H1 (cell line): Measurements from ENCODE around the gene SRSF1. TPM values are rescaled to one million over a fixed set of nuclear protein-coding genes. Genes with fewer than 3 reads are reported as not detected.

Experiments
- ATF2 ChIP-seq: IDR thresholded peaks from 2 replicates; pipeline ENCODE4 v1.6.1; 2012; ENCODE audit warnings: low read length, inconsistent platforms
- CHD1 ChIP-seq: IDR thresholded peaks from 2 replicates; pipeline ENCODE4 v1.6.1; 2012; ENCODE audit warnings: low read depth, low read length, improper control_type of control experiment
- FOSL1 ChIP-seq: IDR thresholded peaks from 2 replicates; pipeline ENCODE4 v1.6.1; 2011; ENCODE audit warnings: mild to moderate bottlenecking, low read depth, low read length, moderate library complexity; ENCODE audit not compliant: insufficient read depth
- JUN ChIP-seq: IDR thresholded peaks from 2 replicates; pipeline ENCODE4 v1.6.1; 2011; ENCODE audit warnings: low read depth, mild to moderate bottlenecking, improper control_type of control experiment, low read length
- JUND ChIP-seq: IDR thresholded peaks from 2 replicates; pipeline ENCODE4 v1.6.1; 2011; ENCODE audit warnings: mild to moderate bottlenecking, improper control_type of control experiment, low read length
- POLR2A ChIP-seq, 2 experiments: IDR thresholded peaks; 1 replicate in 1 of 2; 2 replicates in 1 of 2; pipeline ENCODE4 v1.6.1; 2011; ENCODE audit warnings: low read depth in 2 of 2, low read length in 2 of 2, mild to moderate bottlenecking in 2 of 2; ENCODE audit errors: control extremely low read depth in 1 of 2
- POU5F1 ChIP-seq: IDR thresholded peaks from 2 replicates; pipeline ENCODE4 v1.6.1; 2011; ENCODE audit warnings: low read depth, mild to moderate bottlenecking, low read length, moderate library complexity
- RNF2 ChIP-seq: fragments of 200-900, 300-1000 bp; sonication (generic); IDR thresholded peaks from 2 replicates; pipeline ENCODE4 v1.7.1; 2016; ENCODE audit warnings: borderline replicate concordance, low read depth, mild to moderate bottlenecking, antibody characterized with exemption, low read length; ENCODE audit not compliant: poor library complexity, severe bottlenecking; ENCODE audit errors: missing control alignments
- RXRA ChIP-seq: IDR thresholded peaks from 2 replicates; pipeline ENCODE4 v1.6.1; 2011; ENCODE audit warnings: low read depth, mild to moderate bottlenecking, low read length, moderate library complexity; ENCODE audit not compliant: insufficient read depth
- SIX5 ChIP-seq: IDR thresholded peaks from 2 replicates; pipeline ENCODE4 v1.6.1; 2011; ENCODE audit warnings: mild to moderate bottlenecking, low read depth, low read length
- SP1 ChIP-seq: IDR thresholded peaks from 2 replicates; pipeline ENCODE4 v1.6.1; 2011; ENCODE audit warnings: low read depth, low read length
- SP2 ChIP-seq: IDR thresholded peaks from 2 replicates; pipeline ENCODE4 v1.6.1; 2012; ENCODE audit warnings: mild to moderate bottlenecking, low read length, inconsistent platforms
- SP4 ChIP-seq: IDR thresholded peaks from 2 replicates; pipeline ENCODE4 v1.6.1; 2012; ENCODE audit warnings: low read length, inconsistent platforms
- SRF ChIP-seq: IDR thresholded peaks from 2 replicates; pipeline ENCODE4 v1.6.1; 2011; ENCODE audit warnings: mild to moderate bottlenecking, low read depth, low read length, moderate library complexity
- polyA plus RNA-seq, 7 experiments: library from polyadenylated mRNA; depleted of rRNA in 3 of 7; stranded (reverse) in 5 of 7; unstranded in 2 of 7; fragments of >200 nt in 5 of 7; fragments of 200-250 nt in 2 of 7; gene quantifications; 1 replicate in 5 of 7; 2 replicates in 1 of 7; 4 replicates in 1 of 7; pipeline versions ENCODE4 v1.2.1 to v1.2.3, GENCODE V29; 2011 to 2013; ENCODE audit warnings: missing spikeins in 2 of 7, mixed read lengths in 2 of 7
- total RNA-seq: library from RNA; stranded (reverse); fragmentation: NEBNext Ultra II Directional; extraction: Animal tissue kit (Norgen Biotek cat#: 25700); gene quantifications from 2 replicates; pipeline ENCODE4 v1.2.1, GENCODE V29; 2021
- TF ChIP-seq, protein P1 (sequence below): IDR thresholded peaks from 2 replicates; pipeline ENCODE4 v1.6.1; 2012; ENCODE audit warnings: inconsistent platforms

The SRSF1 gene
- total and polyA plus RNA-seq, 2 of the 8 experiments (the other 6 are each of a cell fraction or from before 2014, with no cell fraction given), result 149 to 429 TPM

- TF ChIP-seq JUND, result no peak
- TF ChIP-seq FOSL1, result no peak
- no peak for TF ChIP-seq SRF
- no peak for TF ChIP-seq CHD1
- TF ChIP-seq ATF2, result no peak
- TF ChIP-seq POLR2A (IDR thresholded peaks at IDR 0.05; ENCODE audit: control extremely low read depth in 1 of 2, low read depth in 2 of 2, low read length in 2 of 2), result no peak
- no peak for TF ChIP-seq RNF2
- TF ChIP-seq SP1, result no peak
- TF ChIP-seq SP4, result no peak
- TF ChIP-seq POU5F1, result no peak
- TF ChIP-seq RXRA, result no peak
- no peak for TF ChIP-seq JUN
- TF ChIP-seq, protein P1, sequence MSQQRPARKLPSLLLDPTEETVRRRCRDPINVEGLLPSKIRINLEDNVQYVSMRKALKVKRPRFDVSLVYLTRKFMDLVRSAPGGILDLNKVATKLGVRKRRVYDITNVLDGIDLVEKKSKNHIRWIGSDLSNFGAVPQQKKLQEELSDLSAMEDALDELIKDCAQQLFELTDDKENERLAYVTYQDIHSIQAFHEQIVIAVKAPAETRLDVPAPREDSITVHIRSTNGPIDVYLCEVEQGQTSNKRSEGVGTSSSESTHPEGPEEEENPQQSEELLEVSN, result 0 out of 2 replicates have a peak, but pooled peaks have one; percentile 33
- no peak for TF ChIP-seq SP2
- no peak for TF ChIP-seq SIX5
These were observed 39.4 kb upstream of the SRSF1 start (continued) for GRCh38 chr17:58046239-58047094.
